NCI-H1436 (cell line): ENCODE measurements around the gene COL2A1.

ENCODE experiments used
- DNase-seq: peaks from one replicate; lab custom pipeline; 2025; lab: John Stamatoyannopoulos, UW

Gene COL2A1

GRCh38 chr12:48004053-48004941, at the start of gene COL2A1:
TSS of gene COL2A1 (minus strand) at chr12:48004476. CDS start at chr12:48004321, 155 bp downstream.
- peak; percentile 42 for DNase-seq

DNA sequence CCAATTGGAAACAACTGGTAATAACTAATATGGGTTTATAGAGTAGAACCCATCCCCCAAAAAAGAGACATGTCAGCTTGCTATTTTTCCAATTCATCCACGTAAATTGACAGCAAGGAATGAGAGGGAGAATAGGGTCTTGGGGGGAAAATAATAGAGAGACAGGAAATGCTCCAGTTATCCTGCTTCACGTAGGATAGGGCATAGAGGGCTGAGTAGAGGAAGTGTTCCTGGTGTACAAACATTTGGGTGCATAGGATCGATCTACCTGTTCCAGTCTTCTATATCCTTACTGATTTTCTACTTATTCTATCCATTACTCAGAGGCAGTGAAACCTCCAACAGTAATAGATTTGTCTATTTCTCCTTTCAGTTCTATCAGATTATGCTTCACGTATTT, 49.6 kb upstream of the COL2A1 start:
- no peak for DNase-seq

- DNase-seq: no peak
Observed at GRCh38 chr12:48053122-48053521, 48.8 kb upstream of the COL2A1 start.

- no peak for DNase-seq
Observed at GRCh38 chr12:48051681-48052080, 47.4 kb upstream of the COL2A1 start.

- no peak for DNase-seq
Observed at GRCh38 chr12:48050174-48050573, 45.9 kb upstream of the COL2A1 start.

- no peak for DNase-seq
Observed at GRCh38 chr12:48045965-48046518, 41.8 kb upstream of the COL2A1 start.

- no peak for DNase-seq
Observed at GRCh38 chr12:48045061-48045846, 41.0 kb upstream of the COL2A1 start.

DNA sequence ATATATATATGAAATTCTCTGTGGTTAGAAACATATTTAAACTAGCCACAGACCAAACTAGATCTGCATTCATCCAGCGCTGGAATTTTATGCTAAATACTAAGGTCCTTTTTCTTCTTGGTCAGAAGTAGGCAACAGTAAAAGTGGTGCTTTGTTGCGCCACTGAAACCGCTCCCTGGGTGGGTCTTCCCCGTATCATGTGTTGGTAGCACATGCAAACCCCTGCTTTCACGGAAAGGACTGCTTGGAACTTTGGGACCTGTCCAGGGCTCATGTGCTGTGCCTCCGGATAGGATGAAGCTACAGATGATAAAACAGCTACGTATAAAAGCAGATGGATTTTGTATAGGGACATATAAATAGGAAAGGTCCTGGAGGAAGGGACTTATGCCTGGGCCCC, 40.1 kb upstream of the COL2A1 start:
- DNase-seq: no peak

DNA sequence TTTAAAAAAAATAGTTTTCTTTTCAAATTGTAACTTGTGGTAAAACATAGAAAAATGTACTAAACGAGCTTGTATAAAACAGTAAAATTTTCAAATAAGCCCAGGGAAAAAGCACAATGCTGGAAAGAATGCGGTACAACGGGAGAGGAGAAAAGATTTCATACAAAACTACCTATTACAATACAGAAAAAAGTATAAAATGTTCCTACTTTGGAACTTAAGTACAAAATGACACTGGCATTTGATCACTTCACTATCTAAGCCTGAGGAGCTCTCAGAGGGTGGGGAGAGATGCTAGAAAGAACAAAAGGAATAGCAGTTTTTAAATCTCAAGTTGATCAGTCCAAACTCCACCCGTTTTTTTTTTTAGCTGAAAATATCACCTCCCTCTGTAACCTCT, 39.5 kb upstream of the COL2A1 start:
- no peak for DNase-seq

GRCh38 chr12:48041591-48042423, 37.5 kb upstream of the COL2A1 start:
- DNase-seq: no peak

DNA sequence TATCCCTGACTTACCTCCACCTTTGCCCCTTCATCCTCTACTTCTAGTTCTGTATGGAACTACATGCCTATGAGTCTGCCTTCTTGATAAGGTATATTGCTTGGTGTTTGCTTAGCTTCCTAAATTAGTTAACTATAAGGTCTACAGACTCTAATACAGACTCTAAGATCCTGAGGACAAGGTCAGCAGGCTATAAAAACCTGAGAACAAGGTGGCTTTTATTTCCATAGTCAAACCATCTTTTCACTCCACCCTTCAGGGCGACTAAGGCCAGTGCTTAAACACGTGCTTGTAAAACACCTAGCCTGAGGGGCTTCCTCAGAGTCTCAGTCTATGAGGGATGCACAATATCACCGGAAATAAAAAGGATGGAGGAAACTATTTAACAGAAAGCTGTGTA, 36.1 kb upstream of the COL2A1 start:
- no peak for DNase-seq

DNA sequence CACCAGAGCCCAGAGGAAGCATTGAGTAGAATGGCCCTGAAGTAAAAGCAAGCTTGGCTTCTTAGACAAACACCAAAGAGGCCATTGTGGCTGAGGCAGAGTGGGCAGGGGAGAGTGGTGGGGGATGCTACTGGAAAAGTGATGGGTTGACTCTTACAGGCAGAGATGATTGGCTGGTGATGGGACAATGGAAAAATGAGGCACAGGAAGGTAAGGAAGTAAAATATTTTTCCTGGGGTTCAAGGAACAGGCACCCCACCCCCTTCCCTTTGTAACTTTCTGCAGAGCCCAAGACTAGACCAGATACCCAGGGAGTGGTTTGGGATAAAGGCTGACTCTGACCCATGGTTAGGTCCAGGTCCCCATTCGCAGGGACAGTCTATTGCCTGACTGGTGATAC, 34.9 kb upstream of the COL2A1 start:
- DNase-seq: no peak

- DNase-seq: no peak
Observed at GRCh38 chr12:48038085-48038484, 33.8 kb upstream of the COL2A1 start.

DNA sequence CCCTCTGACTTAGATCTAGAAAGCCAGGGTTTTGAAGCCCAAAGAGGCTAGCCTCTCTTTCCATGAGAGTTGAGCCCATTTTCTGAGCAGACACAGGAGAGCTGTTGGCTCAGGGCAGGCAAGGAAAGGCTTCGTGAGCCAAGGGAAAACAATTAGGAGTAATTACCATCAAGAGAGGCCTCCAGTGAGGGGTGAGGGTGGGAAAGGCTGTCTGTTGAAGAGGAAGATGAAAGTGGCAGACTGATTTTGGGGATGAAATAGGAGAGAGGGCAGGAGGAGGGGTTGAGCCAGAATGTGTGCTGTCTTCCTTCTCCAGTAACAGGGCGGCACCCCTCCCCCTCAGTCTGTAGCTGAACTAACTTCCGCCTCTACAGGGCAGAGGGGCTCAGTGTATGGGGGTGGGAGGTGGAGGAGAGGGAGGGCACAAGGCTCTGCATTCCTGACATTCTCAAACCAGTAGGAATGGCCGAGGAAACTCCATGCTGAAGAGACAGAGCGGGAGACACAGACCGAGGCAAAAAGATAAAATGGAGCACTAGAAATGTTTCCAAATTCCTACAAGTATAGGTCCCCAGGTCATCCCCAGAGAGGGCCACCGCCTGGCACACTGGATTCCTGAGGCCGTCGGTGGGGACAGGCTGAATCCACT, 33.1 kb upstream of the COL2A1 start:
- DNase-seq: no peak

- DNase-seq: no peak
Observed at GRCh38 chr12:48036818-48037217, 32.5 kb upstream of the COL2A1 start.

DNA sequence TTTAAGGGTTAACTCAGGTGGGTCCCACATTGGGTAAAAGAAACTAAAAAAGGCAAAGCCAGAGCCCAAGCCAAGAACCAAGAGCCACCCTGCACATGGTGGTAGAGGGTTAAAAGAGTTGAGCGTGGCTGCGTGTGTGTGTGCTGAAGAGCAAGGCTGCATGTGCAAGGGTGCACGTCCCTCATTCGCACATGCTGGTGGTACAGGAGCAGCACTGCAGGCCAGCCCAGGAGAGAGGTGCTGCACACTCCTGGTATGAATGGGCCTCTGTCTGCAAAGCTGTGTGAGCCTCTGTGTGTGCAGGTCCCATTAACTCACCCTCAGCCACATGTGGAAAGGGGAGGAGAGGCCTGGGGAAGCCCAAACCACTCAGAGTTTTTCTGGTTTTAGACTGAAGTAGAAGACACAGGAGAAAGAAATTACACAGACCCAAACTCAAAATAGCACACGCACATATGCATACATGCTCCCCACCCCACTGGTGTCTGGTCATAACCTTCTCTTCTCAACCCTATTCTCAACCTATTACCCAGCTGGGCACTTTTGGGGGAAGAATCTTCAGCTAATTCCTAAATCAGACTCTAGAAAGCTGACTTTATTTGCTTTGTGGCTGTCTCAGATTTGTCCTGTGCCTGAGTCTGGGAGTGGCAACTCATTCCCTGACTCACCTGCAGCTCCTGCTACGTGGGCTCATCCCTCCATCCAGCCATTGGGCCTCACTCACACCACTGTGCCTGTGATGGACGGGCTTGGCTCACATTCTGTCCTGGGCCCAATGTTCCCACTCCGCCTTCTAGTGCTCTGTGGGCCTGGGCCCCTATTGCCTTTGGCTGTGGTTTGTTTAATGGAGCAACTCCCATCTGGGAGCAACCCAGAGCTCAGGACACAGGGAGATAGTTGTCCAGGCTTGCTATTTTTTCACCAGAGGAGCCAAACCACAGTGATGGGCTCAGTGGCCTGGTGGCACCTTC, 30.8 kb upstream of the COL2A1 start:
- DNase-seq: no peak

DNA sequence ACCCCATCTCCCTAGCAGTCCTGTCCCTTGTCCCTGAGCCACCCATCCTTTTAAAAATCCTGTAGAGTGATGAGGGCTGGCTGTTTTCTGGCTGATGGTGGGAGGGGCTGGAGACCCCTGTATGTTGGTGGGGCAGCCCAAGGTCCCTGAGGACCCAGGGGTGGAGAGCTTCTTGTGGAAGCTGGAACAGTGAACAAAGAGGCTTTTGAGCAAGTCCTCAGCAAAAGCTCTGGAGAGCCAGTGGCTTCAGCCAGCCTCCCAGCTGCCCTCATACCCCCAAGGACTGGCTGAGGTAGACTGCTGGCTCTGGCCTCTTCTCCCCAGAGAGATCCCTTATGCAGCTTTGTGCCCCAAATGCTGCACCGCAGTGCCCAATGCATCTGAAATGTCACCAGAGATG, 29.2 kb upstream of the COL2A1 start:
- no peak for DNase-seq

DNA sequence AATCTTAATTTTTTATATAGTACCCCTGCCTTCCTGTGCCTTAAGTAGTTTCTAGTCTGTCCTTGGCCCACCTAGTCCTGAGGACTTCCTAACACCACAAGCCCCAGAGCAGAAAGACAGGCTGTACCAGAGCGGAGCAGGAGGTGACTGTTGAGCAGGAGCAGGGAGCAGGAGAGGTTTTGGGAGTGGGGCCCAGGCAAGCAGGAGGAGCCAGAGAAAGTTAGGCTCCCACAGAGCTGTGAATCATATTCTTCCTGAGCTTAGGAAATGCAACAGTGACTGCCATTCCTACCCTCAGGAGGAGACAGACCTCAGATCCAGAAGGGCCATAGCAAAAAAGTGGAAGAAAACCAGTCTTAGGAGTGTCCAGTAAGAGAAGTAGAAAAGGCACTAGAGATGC, 28.3 kb upstream of the COL2A1 start:
- DNase-seq: no peak

DNA sequence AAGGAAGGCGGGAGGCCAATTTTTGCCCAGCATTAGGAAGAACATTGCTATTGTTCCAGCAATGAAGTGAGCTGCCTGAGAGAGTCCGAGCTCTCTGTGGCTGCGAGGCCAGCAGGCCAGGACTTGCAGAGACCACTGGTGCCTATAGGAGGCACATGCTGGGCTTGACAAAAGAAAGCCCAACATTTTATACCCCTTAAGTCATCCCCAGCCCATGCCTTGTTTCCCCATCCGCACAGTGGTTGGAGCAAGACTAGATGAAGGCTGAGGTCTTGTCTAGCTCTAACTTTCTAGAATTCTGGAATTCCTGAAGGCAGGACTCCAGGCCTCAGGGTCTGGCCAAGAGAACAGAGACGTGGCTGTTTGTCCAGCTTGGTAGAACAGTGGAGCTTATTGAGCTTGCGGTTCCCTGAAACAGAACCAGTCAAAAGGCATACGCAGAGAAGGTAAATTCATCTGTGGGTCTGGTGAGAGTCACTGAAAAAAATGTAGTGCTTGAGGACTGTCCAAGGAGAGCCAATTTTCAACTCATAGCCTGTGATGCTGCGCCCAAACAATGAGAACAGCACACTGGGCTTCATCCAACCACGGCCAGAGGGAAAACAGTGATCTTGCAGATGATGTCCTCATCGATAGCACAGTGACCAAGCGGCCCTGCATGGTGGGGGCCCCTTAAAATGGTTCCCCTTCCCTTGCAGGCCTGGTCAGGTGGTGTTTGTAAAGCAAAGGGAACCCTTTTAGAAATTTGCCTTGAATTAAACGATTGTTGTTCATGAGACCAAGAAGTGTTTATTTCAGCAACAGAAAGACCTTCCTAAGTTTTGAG, 27.1 kb upstream of the COL2A1 start:
- DNase-seq: no peak
